Activated T-helper 1 cell treated with anti-CD3 and anti-CD28 coated beads, Interleukin-12 subunit alpha, Interleukin-12 subunit beta, Interleukin-2, Interleukin-4 antibody, amounts not matched to agents 30 ng/mL and 10 ng/mL and 1 ng/mL, durations not matched to agents 14 hours and 24 hours and 36 hours (primary cell): ENCODE measurements around the gene CIZ1. TPM values are rescaled to one million over a fixed set of nuclear protein-coding genes. Genes with fewer than 3 reads are reported as not detected.

ENCODE experiments used
- DNase-seq: peaks from one replicate; pipeline ENCODE4 v3.0.0; 2021; ENCODE audit warnings: low spot score
- H3K27ac Mint-ChIP-seq: one replicate; pipeline ENCODE4 v1.8.0; 2021; ENCODE audit warnings: mild to moderate bottlenecking, mixed read lengths
- H3K27me3 Mint-ChIP-seq: one replicate; pipeline ENCODE4 v1.8.0; 2022; ENCODE audit warnings: mild to moderate bottlenecking, moderate library complexity, mixed read lengths; ENCODE audit not compliant: insufficient read depth
- H3K36me3 Mint-ChIP-seq: one replicate; pipeline ENCODE4 v1.8.0; 2021; ENCODE audit warnings: low read depth, mixed read lengths
- H3K4me1 Mint-ChIP-seq: one replicate; pipeline ENCODE4 v1.8.0; 2021; ENCODE audit warnings: low read depth, mixed read lengths
- H3K4me3 Mint-ChIP-seq: one replicate; pipeline ENCODE4 v1.8.0; 2021; ENCODE audit warnings: mild to moderate bottlenecking, moderate library complexity, mixed read lengths
- H3K9me3 Mint-ChIP-seq: one replicate; pipeline ENCODE4 v1.8.0; 2021; ENCODE audit warnings: mixed read lengths
- intact Hi-C: fragments of 100-400 bp; cut with micrococcal nuclease; formaldehyde crosslinking; loops from one replicate; pipeline ENCODE4 v1.15.1; 2024
- total RNA-seq: library from RNA; stranded (reverse); gene quantifications from 2 replicates; pipeline ENCODE4 v1.2.3, GENCODE V29; 2022

Gene CIZ1
- total RNA-seq, 1 donor from 2014 or later = 158 TPM

DNA sequence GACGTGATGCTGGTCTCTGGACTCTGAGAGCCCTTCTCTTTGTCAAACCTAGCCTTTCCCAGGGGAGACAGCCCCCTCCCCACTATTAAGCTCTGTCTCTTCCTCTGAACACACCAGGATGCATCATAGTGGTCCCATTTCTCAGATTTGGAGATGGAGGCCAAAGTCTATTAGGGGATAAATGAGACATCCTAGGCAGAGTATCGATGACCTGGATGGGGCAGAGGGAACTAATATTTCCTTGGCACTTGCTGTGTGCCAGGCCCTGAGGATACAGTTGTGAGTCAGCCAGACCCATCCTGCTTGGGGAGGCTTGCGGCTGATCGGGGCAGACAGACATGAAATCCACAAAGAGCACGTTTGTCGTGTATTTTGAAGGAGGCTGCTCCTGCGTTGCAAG is 17.0 kb upstream of the CIZ1 start:
- Mint-ChIP-seq H3K4me1 (peaks cover 4% of the 10 kb centered on the region), H3K27ac (no peak overlapping the region), H3K27me3 (peaks cover 44% of the 10 kb centered on the region)

DNA sequence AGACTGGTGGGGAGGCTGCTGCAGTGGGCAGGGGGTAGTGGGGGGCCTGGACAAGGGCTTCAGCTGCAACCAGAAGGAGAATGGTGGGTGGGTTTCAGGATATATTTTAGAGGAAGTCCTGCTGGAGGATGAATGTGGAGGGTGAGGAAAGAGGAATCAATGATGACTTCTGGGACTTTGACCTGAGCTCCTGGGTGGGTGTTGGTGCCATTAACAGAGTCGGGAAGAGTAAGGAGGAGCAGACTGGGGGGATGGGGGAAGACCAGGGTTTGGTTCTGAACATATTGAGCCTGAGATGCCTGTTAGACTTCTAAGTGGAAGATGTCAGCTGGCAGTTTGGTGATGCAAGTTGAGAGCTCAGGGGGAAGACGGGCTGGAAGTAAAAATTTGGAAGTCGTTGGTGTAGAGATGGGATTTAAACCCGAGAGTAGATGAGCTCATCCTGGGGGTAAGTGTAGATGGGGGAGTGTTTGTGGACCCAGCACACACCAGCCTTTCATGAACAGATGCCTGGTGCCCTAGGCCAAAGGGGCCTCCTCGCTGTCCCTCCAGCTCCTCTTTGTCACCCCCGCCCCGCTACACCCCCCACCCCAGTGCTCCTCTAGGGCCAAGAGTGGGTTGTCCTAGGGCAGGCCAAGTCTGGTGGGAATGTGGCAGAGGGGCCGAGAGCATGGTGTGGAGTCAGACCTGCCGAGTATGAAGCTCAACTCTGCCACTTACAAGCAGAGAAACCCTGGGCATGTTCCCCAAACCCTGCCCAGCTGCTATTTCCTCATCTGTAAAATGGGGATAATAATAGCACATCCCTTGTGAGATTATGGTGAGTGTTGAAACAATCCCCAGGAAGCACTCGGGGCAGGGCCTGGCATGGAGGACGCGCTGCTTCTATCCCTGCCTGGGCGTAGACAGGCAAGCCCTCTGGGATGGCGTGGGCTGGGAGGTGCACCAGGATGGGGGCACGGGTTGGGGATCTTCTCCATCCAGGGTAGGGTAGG is 15.8 kb upstream of the CIZ1 start:
- Mint-ChIP-seq H3K4me3 (no peak overlapping the region), H3K27ac (no peak overlapping the region), H3K36me3 (peaks cover 2% of the 10 kb centered on the region), H3K4me1 (peaks cover 14% of the 10 kb centered on the region), H3K27me3 (peaks cover 43% of the 10 kb centered on the region), H3K9me3 (no peaks in the 10 kb centered on the region)
- intact Hi-C loops = no loop called here
- DNase-seq = no peak

More for the DNA sequence above, 17.0 kb upstream of the CIZ1 start:
- intact Hi-C loops = no loop called here
- no peaks in the 10 kb centered on the region for H3K36me3 Mint-ChIP-seq
- DNase-seq = no peak
- no peak overlapping the region for H3K4me3 Mint-ChIP-seq
- H3K9me3 Mint-ChIP-seq = no peaks in the 10 kb centered on the region

DNA sequence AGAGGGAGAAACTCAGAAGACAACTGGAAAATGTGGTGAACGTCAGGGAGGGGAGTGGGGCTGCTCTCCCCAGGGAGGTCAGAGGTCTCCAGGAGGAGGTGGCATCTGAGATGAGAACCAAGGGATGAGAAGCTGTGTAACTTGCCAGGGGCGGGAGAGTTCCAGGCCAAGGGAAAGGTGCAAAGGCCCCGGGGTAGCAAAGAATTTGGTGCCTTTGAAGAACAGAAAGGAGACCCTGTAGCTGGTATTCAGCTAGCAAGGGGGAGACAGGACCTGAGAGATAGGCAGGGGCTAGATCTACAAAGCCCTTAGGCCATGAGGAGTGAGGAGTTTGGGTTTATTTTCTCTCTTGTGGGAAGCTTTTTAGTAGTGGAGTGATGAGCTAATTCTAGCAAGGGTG is 15.1 kb upstream of the CIZ1 start:
- Mint-ChIP-seq H3K36me3 (peaks cover 2% of the 10 kb centered on the region), H3K27ac (no peak overlapping the region), H3K4me3 (no peak overlapping the region), H3K9me3 (no peaks in the 10 kb centered on the region), H3K4me1 (peaks cover 21% of the 10 kb centered on the region), H3K27me3 (peaks cover 40% of the 10 kb centered on the region)
- DNase-seq = no peak
- intact Hi-C loops = no loop called here

DNA sequence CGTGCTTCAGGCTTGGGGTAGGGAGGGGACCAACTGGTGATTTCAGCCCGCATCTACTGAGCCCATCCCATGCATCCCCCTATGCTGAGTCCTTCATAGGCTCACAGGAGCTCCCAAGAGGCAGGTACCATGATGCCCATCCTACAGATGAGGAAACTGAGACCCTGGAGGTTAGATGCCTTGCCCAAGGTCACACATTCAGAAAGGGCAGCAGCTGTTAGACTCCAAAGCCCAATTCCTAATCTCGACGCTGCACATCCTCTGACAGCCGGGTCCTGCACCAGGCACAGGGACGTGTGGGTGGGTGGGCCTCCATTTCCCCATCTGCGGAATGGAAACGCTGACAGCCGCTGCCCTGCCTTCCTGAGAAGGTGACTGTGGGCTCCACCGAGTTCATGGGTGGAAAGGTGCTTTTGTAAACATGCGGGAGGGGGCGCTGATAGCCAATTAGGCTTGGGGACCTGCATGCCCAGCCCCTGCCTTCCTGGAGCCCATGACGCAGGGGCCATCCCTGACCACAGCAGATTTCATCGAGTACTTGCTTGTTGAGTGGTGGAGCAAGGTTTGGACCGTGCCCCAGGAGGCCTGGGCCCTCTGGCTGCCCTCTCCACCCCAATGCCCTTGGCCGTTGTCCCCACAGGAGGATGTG is 14.0 kb upstream of the CIZ1 start:
- DNase-seq = no peak
- Mint-ChIP-seq H3K27me3 (peaks cover 32% of the 10 kb centered on the region), H3K27ac (no peak overlapping the region), H3K4me1 (peaks cover 21% of the 10 kb centered on the region), H3K36me3 (peaks cover 2% of the 10 kb centered on the region), H3K4me3 (no peak overlapping the region), H3K9me3 (no peaks in the 10 kb centered on the region)
- intact Hi-C loops = no loop called here

- intact Hi-C loops = loop anchor here (5.0 kb wide), 2 partner anchors 72 to 347 kb away; partner anchors contain the start of genes GOLGA2, SPTAN1 and SWI5
- H3K4me3 Mint-ChIP-seq = no peak overlapping the region
- no peaks in the 10 kb centered on the region for H3K9me3 Mint-ChIP-seq
These were observed 13.5 kb upstream of the CIZ1 start for GRCh38 chr9:128204858-128205257.

GRCh38 chr9:128203707-128204551 is 12.6 kb upstream of the CIZ1 start:
- Mint-ChIP-seq H3K4me1 (peaks cover 21% of the 10 kb centered on the region), H3K9me3 (no peaks in the 10 kb centered on the region), H3K27me3 (peaks cover 31% of the 10 kb centered on the region), H3K4me3 (peak overlapping the region; percentile 53), H3K27ac (no peak overlapping the region), H3K36me3 (peaks cover 2% of the 10 kb centered on the region)
- DNase-seq = no peak
- intact Hi-C loops = loop anchor here (1.0 to 5.0 kb wide), 6 partner anchors 13 to 348 kb away; partner anchors contain the start of genes BBLN, CIZ1, GOLGA2 and SPTAN1

More at GRCh38 chr9:128204858-128205257, 13.5 kb upstream of the CIZ1 start:
- Mint-ChIP-seq H3K27ac (no peak overlapping the region), H3K27me3 (peaks cover 31% of the 10 kb centered on the region), H3K36me3 (peaks cover 2% of the 10 kb centered on the region), H3K4me1 (peaks cover 21% of the 10 kb centered on the region)
- no peak for DNase-seq

GRCh38 chr9:128203024-128203706 is 11.8 kb upstream of the CIZ1 start, which contains the start of gene DNM1:
Gene DNM1, plus strand, starts transcription at chr9:128203379. Its CDS starts 92 bp downstream, at chr9:128203471.
- H3K27me3 Mint-ChIP-seq = peaks cover 27% of the 10 kb centered on the region
- H3K27ac Mint-ChIP-seq = peak within 1 kb of the TSS; percentile 83
- peaks cover 21% of the 10 kb centered on the region for H3K4me1 Mint-ChIP-seq
- no peaks in the 10 kb centered on the region for H3K9me3 Mint-ChIP-seq
- peaks cover 2% of the 10 kb centered on the region for H3K36me3 Mint-ChIP-seq
- peak within 1 kb of the TSS; percentile 78 for H3K4me3 Mint-ChIP-seq
- DNase-seq = peak; percentile 75
- intact Hi-C loops = loop anchor here (1.0 to 5.0 kb wide), 6 partner anchors 12 to 349 kb away; partner anchors contain the start of genes BBLN, CIZ1, GOLGA2 and SPTAN1

- peaks cover 21% of the 10 kb centered on the region for H3K4me1 Mint-ChIP-seq
- H3K36me3 Mint-ChIP-seq = peaks cover 2% of the 10 kb centered on the region
- H3K27ac Mint-ChIP-seq = peak overlapping the region; percentile 83
- H3K9me3 Mint-ChIP-seq = no peaks in the 10 kb centered on the region
- no peak for DNase-seq
- H3K4me3 Mint-ChIP-seq = peak overlapping the region; percentile 78
- peaks cover 23% of the 10 kb centered on the region for H3K27me3 Mint-ChIP-seq
- intact Hi-C loops = loop anchor here (1.0 to 5.0 kb wide), 6 partner anchors 11 to 350 kb away; partner anchors contain the start of genes BBLN, CIZ1, GOLGA2 and SPTAN1
These were observed 11.3 kb upstream of the CIZ1 start for GRCh38 chr9:128202648-128203023.

DNA sequence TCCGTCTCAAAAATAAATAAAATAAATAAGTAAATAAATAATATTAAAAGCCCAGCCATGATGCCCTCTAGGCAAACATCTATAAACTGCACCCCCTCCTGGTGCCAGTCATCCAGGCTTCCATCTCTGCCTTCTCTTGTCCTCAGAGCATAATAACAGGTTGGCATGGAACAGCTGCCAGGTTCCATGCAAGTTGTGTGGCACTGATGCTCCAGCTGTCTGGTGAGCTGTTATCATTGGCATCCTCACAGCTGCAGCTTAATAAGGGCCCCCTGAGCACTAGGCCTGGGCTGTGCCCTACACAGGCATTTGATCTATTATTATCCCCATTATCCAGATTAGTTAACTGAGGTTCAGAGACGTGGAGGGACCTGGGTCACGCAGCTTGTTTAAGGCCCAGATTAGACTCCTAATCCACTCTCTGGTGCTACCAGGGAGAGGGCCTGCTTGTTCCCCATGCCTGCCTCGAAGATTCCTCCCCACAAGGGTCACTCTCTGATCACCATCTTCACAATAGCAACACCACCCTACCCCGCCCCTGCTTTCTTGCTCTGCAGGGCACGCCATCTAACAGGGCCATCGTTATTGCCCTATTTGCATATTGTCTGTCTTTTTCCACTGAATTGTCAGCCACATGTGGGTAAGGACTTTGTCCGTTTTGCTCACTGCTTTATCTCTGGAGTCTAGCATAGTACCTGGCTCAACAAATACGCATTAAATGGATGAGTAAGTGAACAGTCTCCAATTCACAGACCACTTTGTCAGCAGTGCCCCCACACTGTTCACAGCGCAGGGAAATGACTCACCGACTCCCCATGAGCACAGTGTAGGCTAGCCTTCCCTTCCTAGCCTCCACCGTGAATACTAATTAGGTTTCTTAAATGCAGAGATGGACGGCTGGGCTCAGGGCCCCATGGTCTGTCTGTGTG is 10.3 kb upstream of the CIZ1 start:
- Mint-ChIP-seq H3K27me3 (peaks cover 18% of the 10 kb centered on the region), H3K27ac (no peak overlapping the region), H3K4me3 (no peak overlapping the region), H3K4me1 (peaks cover 21% of the 10 kb centered on the region), H3K36me3 (peaks cover 2% of the 10 kb centered on the region), H3K9me3 (no peaks in the 10 kb centered on the region)
- no peak for DNase-seq
- intact Hi-C loops = loop anchor here (5.0 kb wide), 2 partner anchors 76 to 351 kb away; partner anchors contain the start of genes GOLGA2, SPTAN1 and SWI5

DNA sequence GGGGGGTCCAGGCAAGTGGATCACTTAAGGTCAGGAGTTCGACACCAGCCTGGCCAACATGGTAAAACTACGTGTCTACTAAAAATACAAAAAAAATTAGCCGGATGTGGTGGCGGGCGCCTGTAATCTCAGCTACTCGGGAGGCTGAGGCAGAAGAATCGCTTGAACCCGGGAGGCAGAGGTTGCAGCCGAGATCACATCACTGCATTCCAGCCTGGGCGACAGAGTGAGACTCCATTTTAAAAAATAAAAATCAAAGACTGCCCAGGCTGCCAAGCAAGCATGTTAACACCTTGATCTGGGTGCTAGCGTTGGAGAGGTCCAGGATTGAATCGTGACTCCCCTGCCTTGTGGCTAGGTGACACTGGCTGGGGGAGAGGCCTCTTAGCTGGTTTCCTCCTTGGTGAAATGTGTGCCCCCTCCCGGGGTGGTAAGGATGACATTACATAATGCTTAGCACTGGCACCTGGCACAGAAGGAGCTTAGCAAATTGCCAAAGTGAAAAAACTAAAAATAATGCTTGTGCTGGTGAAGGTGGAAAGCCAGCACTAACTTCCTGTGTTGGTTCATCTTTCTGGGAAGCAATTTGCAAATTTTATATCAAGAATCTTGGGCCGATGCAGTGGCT is 2.2 kb upstream of the CIZ1 start:
- H3K27ac Mint-ChIP-seq = no peak overlapping the region
- DNase-seq = no peak
- H3K27me3 Mint-ChIP-seq = no peaks in the 10 kb centered on the region
- H3K9me3 Mint-ChIP-seq = no peaks in the 10 kb centered on the region
- peaks cover 17% of the 10 kb centered on the region for H3K4me1 Mint-ChIP-seq
- intact Hi-C loops = loop anchor here (5.0 kb wide), 1 partner anchor 126 kb away; the partner anchor contains the start of genes NAIF1 and SLC25A25
- no peak overlapping the region for H3K4me3 Mint-ChIP-seq
- peaks cover 11% of the 10 kb centered on the region for H3K36me3 Mint-ChIP-seq
